Neural progenitor cell (in vitro differentiated cells): ENCODE measurements around the gene LHFPL2. TPM values are rescaled to one million over a fixed set of nuclear protein-coding genes. Genes with fewer than 3 reads are reported as not detected.

ENCODE experiments used
- DNase-seq: peaks from one replicate; pipeline ENCODE4 v3.0.0-alpha.2; 2016; ENCODE audit warnings: low spot score
- H2AFZ ChIP-seq: fragments of 200-600 bp; sonication (generic); replicated peaks from 2 replicates; pipeline ENCODE4 v1.6.1; 2016; ENCODE audit warnings: antibody characterized with exemption
- H3F3A ChIP-seq: fragments of 200-600 bp; sonication (generic); 2 replicates; pipeline ENCODE4 v1.6.1; 2016; ENCODE audit warnings: antibody characterized with exemption, low read depth
- H3K27ac ChIP-seq: fragments of 200-600 bp; sonication (generic); 2 replicates; pipeline ENCODE4 v1.5.1; 2016; ENCODE audit warnings: mild to moderate bottlenecking
- H3K27me3 ChIP-seq: fragments of 200-600 bp; sonication (generic); 2 replicates; pipeline ENCODE4 v1.6.1; 2016; ENCODE audit warnings: mild to moderate bottlenecking, moderate library complexity
- H3K36me3 ChIP-seq: fragments of 200-600 bp; sonication (generic); 2 replicates; pipeline ENCODE4 v1.5.1; 2016
- H3K4me1 ChIP-seq: fragments of 200-600 bp; sonication (generic); 2 replicates; pipeline ENCODE4 v1.6.1; 2016; ENCODE audit warnings: mixed run types
- H3K4me2 ChIP-seq: fragments of 200-600 bp; sonication (generic); 2 replicates; pipeline ENCODE4 v1.6.1; 2016
- H3K4me3 ChIP-seq: fragments of 200-600 bp; sonication (generic); 2 replicates; pipeline ENCODE4 v1.5.1; 2016
- H3K79me2 ChIP-seq: fragments of 200-600 bp; sonication (generic); 2 replicates; pipeline ENCODE4 v1.6.1; 2016; ENCODE audit warnings: low read depth
- H3K9ac ChIP-seq: fragments of 200-600 bp; sonication (generic); 2 replicates; pipeline ENCODE4 v1.6.1; 2016
- H3K9me3 ChIP-seq: fragments of 200-600 bp; sonication (generic); 2 replicates; pipeline ENCODE4 v1.5.1; 2016; ENCODE audit warnings: low read depth
- H4K20me1 ChIP-seq: fragments of 200-600 bp; sonication (generic); 2 replicates; pipeline ENCODE4 v1.6.1; 2016; ENCODE audit warnings: low read depth
- H3K27ac Mint-ChIP-seq: 3 replicates; pipeline ENCODE4 v1.8.0; 2021; ENCODE audit warnings: mixed read lengths
- H3K27me3 Mint-ChIP-seq: 2 replicates; pipeline ENCODE4 v1.8.0; 2022; ENCODE audit warnings: low read depth, mild to moderate bottlenecking, inconsistent platforms, moderate library complexity, mixed read lengths; ENCODE audit not compliant: insufficient read depth
- H3K36me3 Mint-ChIP-seq: 3 replicates; pipeline ENCODE4 v1.8.0; 2021; ENCODE audit warnings: mixed read lengths
- H3K4me1 Mint-ChIP-seq: 3 replicates; pipeline ENCODE4 v1.8.0; 2021; ENCODE audit warnings: mixed read lengths
- H3K4me3 Mint-ChIP-seq: 3 replicates; pipeline ENCODE4 v1.8.0; 2021; ENCODE audit warnings: mild to moderate bottlenecking, moderate library complexity, mixed read lengths
- H3K9me3 Mint-ChIP-seq: 3 replicates; pipeline ENCODE4 v1.8.0; 2020; ENCODE audit warnings: mixed read lengths
- EZH2 ChIP-seq: fragments of 200-600 bp; sonication (generic); IDR thresholded peaks from 2 replicates; pipeline ENCODE4 v1.6.1; 2017; ENCODE audit warnings: antibody characterized with exemption, mild to moderate bottlenecking, moderate library complexity
- EZH2phosphoT487 ChIP-seq: fragments of 200-600 bp; sonication (generic); IDR thresholded peaks from 2 replicates; pipeline ENCODE4 v1.6.1; 2017; ENCODE audit warnings: antibody characterized with exemption
- total RNA-seq: library from RNA; depleted of rRNA; stranded (reverse); fragments of >200 nt; gene quantifications from 2 replicates; pipeline ENCODE4 v1.2.3, GENCODE V29; 2015; ENCODE audit warnings: low replicate concordance
- TF ChIP-seq, protein P1 (sequence below): fragments of 200-600 bp; sonication (generic); IDR thresholded peaks from 2 replicates; pipeline ENCODE4 v1.5.1; 2017; ENCODE audit warnings: antibody characterized with exemption, mild to moderate bottlenecking

LHFPL2 gene
- total RNA-seq, 1 donor from 2014 or later: 21.1 TPM

DNA sequence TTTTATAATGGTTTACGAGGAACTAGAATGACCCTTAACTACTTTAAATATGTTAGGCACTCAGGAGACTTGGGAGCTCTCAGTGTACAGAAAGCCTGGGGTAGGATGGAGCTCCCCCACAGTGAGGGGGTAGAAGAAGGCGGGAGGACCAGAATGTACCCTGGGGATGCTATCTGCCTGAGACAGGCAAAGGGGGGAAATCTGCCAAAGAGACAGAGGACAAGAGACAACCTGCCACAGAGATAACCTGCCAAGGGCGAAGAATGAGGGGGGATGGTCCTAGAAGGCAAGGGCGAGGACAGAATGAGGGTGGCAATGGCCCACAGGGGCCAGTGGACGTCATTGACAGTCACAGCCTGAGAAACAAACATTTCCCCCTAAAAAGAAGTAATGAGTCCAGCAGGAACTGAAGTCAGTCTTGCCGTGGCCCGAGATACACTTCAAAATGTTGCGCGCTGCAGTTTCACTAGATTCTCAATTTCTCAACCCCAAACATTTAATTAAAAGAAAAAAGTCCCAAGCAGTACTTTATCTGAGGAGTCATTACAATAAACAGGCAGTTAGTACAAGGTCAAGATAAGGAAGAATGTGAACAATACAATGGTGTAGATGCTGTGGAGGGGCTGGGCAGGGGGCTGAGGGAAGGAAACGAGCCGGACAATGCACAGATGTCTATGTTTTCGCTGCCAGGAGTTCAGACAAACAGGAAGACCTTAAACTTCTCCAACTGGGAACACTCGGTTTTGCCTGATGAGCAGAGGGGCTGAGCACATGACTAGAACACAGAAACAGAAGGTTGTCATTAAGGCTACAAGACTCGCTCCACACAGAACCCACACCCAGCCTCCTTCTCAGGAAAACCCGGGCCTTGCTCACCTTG is 125.0 kb downstream of the LHFPL2 start:
- peak overlapping the region; percentile 18 for H3K27ac Mint-ChIP-seq

GRCh38 chr5:78522476-78523260 is 125.9 kb downstream of the LHFPL2 start:
- Histone ChIP-seq H3K9me3 (no peaks in the 10 kb centered on the region), H3K36me3 (no peaks in the 10 kb centered on the region), H3K4me2 (no peak overlapping the region), H3K27ac (no peak overlapping the region), H4K20me1 (no peaks in the 10 kb centered on the region), H3K9ac (no peak overlapping the region), H3F3A (peaks cover 4% of the 10 kb centered on the region), H2AFZ (no peak overlapping the region), H3K27me3 (no peaks in the 10 kb centered on the region), H3K79me2 (no peaks in the 10 kb centered on the region), H3K4me3 (no peak overlapping the region), H3K4me1 (peaks cover 8% of the 10 kb centered on the region)
- TF ChIP-seq, protein P1, sequence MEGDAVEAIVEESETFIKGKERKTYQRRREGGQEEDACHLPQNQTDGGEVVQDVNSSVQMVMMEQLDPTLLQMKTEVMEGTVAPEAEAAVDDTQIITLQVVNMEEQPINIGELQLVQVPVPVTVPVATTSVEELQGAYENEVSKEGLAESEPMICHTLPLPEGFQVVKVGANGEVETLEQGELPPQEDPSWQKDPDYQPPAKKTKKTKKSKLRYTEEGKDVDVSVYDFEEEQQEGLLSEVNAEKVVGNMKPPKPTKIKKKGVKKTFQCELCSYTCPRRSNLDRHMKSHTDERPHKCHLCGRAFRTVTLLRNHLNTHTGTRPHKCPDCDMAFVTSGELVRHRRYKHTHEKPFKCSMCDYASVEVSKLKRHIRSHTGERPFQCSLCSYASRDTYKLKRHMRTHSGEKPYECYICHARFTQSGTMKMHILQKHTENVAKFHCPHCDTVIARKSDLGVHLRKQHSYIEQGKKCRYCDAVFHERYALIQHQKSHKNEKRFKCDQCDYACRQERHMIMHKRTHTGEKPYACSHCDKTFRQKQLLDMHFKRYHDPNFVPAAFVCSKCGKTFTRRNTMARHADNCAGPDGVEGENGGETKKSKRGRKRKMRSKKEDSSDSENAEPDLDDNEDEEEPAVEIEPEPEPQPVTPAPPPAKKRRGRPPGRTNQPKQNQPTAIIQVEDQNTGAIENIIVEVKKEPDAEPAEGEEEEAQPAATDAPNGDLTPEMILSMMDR: no peak
- TF ChIP-seq EZH2 (no peak), EZH2phosphoT487 (no peak)
- no peak overlapping the region for H3K4me3 Mint-ChIP-seq
- H3K27ac Mint-ChIP-seq: no peak overlapping the region
- peaks cover 21% of the 10 kb centered on the region for H3K4me1 Mint-ChIP-seq
- peaks cover 1% of the 10 kb centered on the region for H3K9me3 Mint-ChIP-seq
- H3K27me3 Mint-ChIP-seq: peaks cover 4% of the 10 kb centered on the region
- peaks cover 4% of the 10 kb centered on the region for H3K36me3 Mint-ChIP-seq
- DNase-seq: no peak

More for the DNA sequence above, 125.0 kb downstream of the LHFPL2 start:
- no peak for TF ChIP-seq EZH2
- TF ChIP-seq, protein P1: no peak
- TF ChIP-seq EZH2phosphoT487: no peak
- H3F3A ChIP-seq: peaks cover 5% of the 10 kb centered on the region
- no peaks in the 10 kb centered on the region for H4K20me1 ChIP-seq
- H3K9ac ChIP-seq: no peak overlapping the region
- no peak overlapping the region for H3K4me3 ChIP-seq
- Mint-ChIP-seq H3K36me3 (peaks cover 4% of the 10 kb centered on the region), H3K27me3 (peaks cover 4% of the 10 kb centered on the region), H3K4me1 (peaks cover 24% of the 10 kb centered on the region), H3K4me3 (no peak overlapping the region), H3K9me3 (no peaks in the 10 kb centered on the region)
- H3K36me3 ChIP-seq: no peaks in the 10 kb centered on the region
- no peak overlapping the region for H2AFZ ChIP-seq
- peaks cover 8% of the 10 kb centered on the region for H3K4me1 ChIP-seq
- no peak overlapping the region for H3K4me2 ChIP-seq
- no peaks in the 10 kb centered on the region for H3K79me2 ChIP-seq
- H3K27me3 ChIP-seq: no peaks in the 10 kb centered on the region
- DNase-seq: no peak
- no peaks in the 10 kb centered on the region for H3K9me3 ChIP-seq
- H3K27ac ChIP-seq: no peak overlapping the region

- H3K9me3 Mint-ChIP-seq: peaks cover 3% of the 10 kb centered on the region
- Histone ChIP-seq H3K27me3 (no peaks in the 10 kb centered on the region), H3K4me2 (no peak overlapping the region), H2AFZ (no peak overlapping the region), H3K9ac (no peak overlapping the region), H3K9me3 (no peaks in the 10 kb centered on the region), H3K4me3 (no peak overlapping the region), H3K79me2 (no peaks in the 10 kb centered on the region), H3F3A (no peaks in the 10 kb centered on the region), H3K4me1 (no peaks in the 10 kb centered on the region), H4K20me1 (no peaks in the 10 kb centered on the region), H3K27ac (no peak overlapping the region), H3K36me3 (no peaks in the 10 kb centered on the region)
- no peak overlapping the region for H3K4me3 Mint-ChIP-seq
- DNase-seq: no peak
- H3K36me3 Mint-ChIP-seq: peaks cover 4% of the 10 kb centered on the region
- no peak for TF ChIP-seq EZH2
- TF ChIP-seq, protein P1: no peak
- no peak for TF ChIP-seq EZH2phosphoT487
- peaks cover 4% of the 10 kb centered on the region for H3K27me3 Mint-ChIP-seq
- peaks cover 10% of the 10 kb centered on the region for H3K4me1 Mint-ChIP-seq
- H3K27ac Mint-ChIP-seq: no peak overlapping the region
These were observed 127.1 kb downstream of the LHFPL2 start for GRCh38 chr5:78521455-78521854.
